CD14-positive monocyte (primary cell): Measurements from ENCODE around the gene PHC2. TPM values are rescaled to one million over a fixed set of nuclear protein-coding genes. Genes with fewer than 3 reads are reported as not detected.

Experiments used
- DNase-seq, 3 donors: peaks; one replicate each; pipeline ENCODE4 v3.0.0-alpha.2; 2011 to 2022
- H2AFZ ChIP-seq: 2 replicates; pipeline ENCODE4 v1.6.0; 2012; ENCODE audit warnings: mild to moderate bottlenecking, low read depth, low read length, inconsistent platforms; ENCODE audit not compliant: insufficient read depth, poor library complexity, severe bottlenecking
- H3K27ac ChIP-seq, 2 donors: 1 replicate in 1 of 2; 2 replicates in 1 of 2; pipeline ENCODE4 v1.5.1; 2012 to 2013; ENCODE audit warnings: low read length in 2 of 2, control low read depth in 1 of 2, inconsistent platforms in 1 of 2, low read depth in 1 of 2, mild to moderate bottlenecking in 1 of 2
- H3K27me3 ChIP-seq, 2 donors: one replicate each; pipeline versions ENCODE4 v1.6.0 to v1.6.1; 2011 to 2013; ENCODE audit warnings: low read length in 2 of 2; ENCODE audit not compliant: control insufficient read depth in 2 of 2, insufficient read depth in 2 of 2
- H3K36me3 ChIP-seq, 2 donors: replicated peaks in 1 of 2; 1 replicate in 1 of 2; 2 replicates in 1 of 2; pipeline versions ENCODE4 v1.5.1 to v1.6.1; 2012 to 2013; ENCODE audit warnings: low read length in 2 of 2, control low read depth in 1 of 2, inconsistent platforms in 1 of 2, mild to moderate bottlenecking in 1 of 2; ENCODE audit not compliant: insufficient read depth in 2 of 2, control insufficient read depth in 1 of 2
- H3K4me1 ChIP-seq, 2 donors: 1 replicate in 1 of 2; 2 replicates in 1 of 2; pipeline versions ENCODE4 v1.5.1 to v1.6.1; 2012 to 2013; ENCODE audit warnings: low read length in 2 of 2, control low read depth in 1 of 2, inconsistent platforms in 1 of 2, mild to moderate bottlenecking in 1 of 2, moderate library complexity in 1 of 2; ENCODE audit not compliant: insufficient read depth in 2 of 2, control insufficient read depth in 1 of 2
- H3K4me2 ChIP-seq: replicated peaks from 2 replicates; pipeline ENCODE3; 2012; ENCODE audit warnings: low read length, moderate library complexity, mild to moderate bottlenecking; ENCODE audit not compliant: poor library complexity, severe bottlenecking; ENCODE audit errors: extremely low read depth
- H3K4me3 ChIP-seq, 3 experiments: fragments of 200-600 bp in 1 of 3; sonication (generic) in 1 of 3; replicated peaks in 1 of 3; 1 replicate in 2 of 3; 2 replicates in 1 of 3; pipeline ENCODE4 v1.5.1; 2011 to 2013; ENCODE audit warnings: low read length in 3 of 3, mild to moderate bottlenecking in 3 of 3, control low read depth in 2 of 3, low read depth in 2 of 3, inconsistent platforms in 1 of 3, moderate library complexity in 1 of 3
- H3K79me2 ChIP-seq: 2 replicates; pipeline ENCODE4 v1.6.0; 2012; ENCODE audit warnings: mild to moderate bottlenecking, control low read depth, inconsistent platforms, low read length, moderate library complexity; ENCODE audit not compliant: insufficient read depth
- H3K9ac ChIP-seq: 2 replicates; pipeline ENCODE4 v1.6.0; 2017; ENCODE audit warnings: low read length, mild to moderate bottlenecking; ENCODE audit not compliant: insufficient read depth, poor library complexity, severe bottlenecking
- H3K9me3 ChIP-seq, 2 donors: replicated peaks in 1 of 2; 1 replicate in 1 of 2; 2 replicates in 1 of 2; pipeline versions ENCODE4 v1.5.1 to v1.6.1; 2012 to 2013; ENCODE audit warnings: low read length in 2 of 2, control low read depth in 1 of 2; ENCODE audit not compliant: control insufficient read depth in 1 of 2, insufficient read depth in 1 of 2
- H4K20me1 ChIP-seq: 2 replicates; pipeline ENCODE4 v1.6.0; 2012; ENCODE audit warnings: mild to moderate bottlenecking, low read length, control low read depth, moderate library complexity; ENCODE audit not compliant: insufficient read depth
- H3K27ac Mint-ChIP-seq, 7 donors: one replicate each; pipeline ENCODE4 v1.8.0; 2020; ENCODE audit warnings: mild to moderate bottlenecking in 7 of 7, mixed read lengths in 7 of 7, moderate library complexity in 6 of 7, inconsistent platforms in 2 of 7
- H3K27me3 Mint-ChIP-seq, 3 donors: one replicate each; pipeline ENCODE4 v1.8.0; 2021 to 2022; ENCODE audit warnings: low read depth in 3 of 3, mild to moderate bottlenecking in 3 of 3, mixed read lengths in 3 of 3, moderate library complexity in 3 of 3, inconsistent platforms in 1 of 3
- H3K36me3 Mint-ChIP-seq, 2 donors: one replicate each; pipeline ENCODE4 v1.8.0; 2020; ENCODE audit warnings: mixed read lengths in 2 of 2, inconsistent platforms in 1 of 2, mild to moderate bottlenecking in 1 of 2
- H3K4me1 Mint-ChIP-seq: one replicate; pipeline ENCODE4 v1.8.0; 2020; ENCODE audit warnings: mild to moderate bottlenecking, mixed read lengths
- H3K4me3 Mint-ChIP-seq, 2 donors: one replicate each; pipeline ENCODE4 v1.8.0; 2020; ENCODE audit warnings: mild to moderate bottlenecking in 2 of 2, mixed read lengths in 2 of 2, moderate library complexity in 1 of 2
- H3K9me3 Mint-ChIP-seq, 7 donors: one replicate each; pipeline ENCODE4 v1.8.0; 2020 to 2022; ENCODE audit warnings: mixed read lengths in 7 of 7, mild to moderate bottlenecking in 6 of 7, moderate library complexity in 6 of 7, inconsistent platforms in 2 of 7
- WGBS: methylation state at CpG from one replicate; pipeline ENCODE4 v1.1.5; 2013; ENCODE audit warnings: missing lambda C conversion rate; ENCODE audit not compliant: insufficient coverage; 5-methylcytosine and 5-hydroxymethylcytosine counted together
- intact Hi-C, 2 donors: fragments of 100-400 bp; cut with micrococcal nuclease; formaldehyde crosslinking; loops; one replicate each; pipeline versions ENCODE4 v1.15.0 to v1.15.1; 2023
- polyA plus RNA-seq, 3 donors: library from polyadenylated mRNA; depleted of rRNA in 1 of 3; unstranded in 2 of 3; stranded (reverse) in 1 of 3; fragments of 300-500 nt in 2 of 3; fragments of >200 nt in 1 of 3; fragmentation: Illumina TruSeq in 2 of 3; gene quantifications; 1 replicate in 2 of 3; 2 replicates in 1 of 3; pipeline ENCODE4 v1.2.3, GENCODE V29; 2012 to 2021
- TF ChIP-seq, protein P1 (sequence below): fragments of 200-600 bp; IDR thresholded peaks from one replicate; pipeline ENCODE4 v1.8.0; 2022; ENCODE audit warnings: antibody characterized with exemption, mild to moderate bottlenecking

The PHC2 gene
- polyA plus RNA-seq, 3 donors: 18.9 to 85.3 (median 53.1) TPM

DNA sequence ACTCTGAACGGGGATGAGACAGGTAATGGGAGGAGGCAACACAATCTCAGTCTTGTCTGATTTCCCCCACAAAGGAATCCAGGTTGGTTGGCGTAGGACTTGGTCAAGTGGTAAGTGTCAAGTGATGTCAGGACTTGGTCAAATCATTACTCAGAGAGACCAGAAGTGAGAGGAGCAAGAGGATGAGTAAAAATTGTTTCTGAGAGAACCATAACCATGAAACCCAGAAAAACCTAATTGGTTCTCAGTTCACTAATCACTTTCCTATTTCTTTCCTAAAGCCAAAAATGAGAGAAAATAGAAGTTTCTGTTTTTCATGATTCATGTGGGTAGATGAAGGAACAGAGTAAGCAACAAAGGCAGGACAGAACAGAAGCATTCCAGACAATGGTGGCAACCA lies 5.0 kb downstream of the PHC2 start:
- H3K36me3 Mint-ChIP-seq: peaks cover 6% of the 10 kb centered on the region in 2 donors
- DNase-seq: no peak
- H3K4me1 Mint-ChIP-seq: peaks cover 16% of the 10 kb centered on the region
- intact Hi-C loops: no loop called here
- Histone ChIP-seq H4K20me1 (no peaks in the 10 kb centered on the region), H3K4me2 (no peak overlapping the region), H3K79me2 (no peaks in the 10 kb centered on the region), H3K9ac (no peak overlapping the region), H3K4me3 (no peak overlapping the region), H3K36me3 (no peaks in the 10 kb centered on the region), H2AFZ (no peak overlapping the region), H3K9me3 (no peaks in the 10 kb centered on the region), H3K27me3 (peaks cover 10 to 19% of the 10 kb centered on the region in 2 donors), H3K4me1 (peaks cover 22 to 25% of the 10 kb centered on the region in 2 donors), H3K27ac (no peak overlapping the region)
- H3K9me3 Mint-ChIP-seq: no peaks in the 10 kb centered on the region
- WGBS: no CpG with 5 or more reads among the region's 2 CpGs
- H3K4me3 Mint-ChIP-seq: no peak overlapping the region
- no peak overlapping the region for H3K27ac Mint-ChIP-seq
- TF ChIP-seq, protein P1, sequence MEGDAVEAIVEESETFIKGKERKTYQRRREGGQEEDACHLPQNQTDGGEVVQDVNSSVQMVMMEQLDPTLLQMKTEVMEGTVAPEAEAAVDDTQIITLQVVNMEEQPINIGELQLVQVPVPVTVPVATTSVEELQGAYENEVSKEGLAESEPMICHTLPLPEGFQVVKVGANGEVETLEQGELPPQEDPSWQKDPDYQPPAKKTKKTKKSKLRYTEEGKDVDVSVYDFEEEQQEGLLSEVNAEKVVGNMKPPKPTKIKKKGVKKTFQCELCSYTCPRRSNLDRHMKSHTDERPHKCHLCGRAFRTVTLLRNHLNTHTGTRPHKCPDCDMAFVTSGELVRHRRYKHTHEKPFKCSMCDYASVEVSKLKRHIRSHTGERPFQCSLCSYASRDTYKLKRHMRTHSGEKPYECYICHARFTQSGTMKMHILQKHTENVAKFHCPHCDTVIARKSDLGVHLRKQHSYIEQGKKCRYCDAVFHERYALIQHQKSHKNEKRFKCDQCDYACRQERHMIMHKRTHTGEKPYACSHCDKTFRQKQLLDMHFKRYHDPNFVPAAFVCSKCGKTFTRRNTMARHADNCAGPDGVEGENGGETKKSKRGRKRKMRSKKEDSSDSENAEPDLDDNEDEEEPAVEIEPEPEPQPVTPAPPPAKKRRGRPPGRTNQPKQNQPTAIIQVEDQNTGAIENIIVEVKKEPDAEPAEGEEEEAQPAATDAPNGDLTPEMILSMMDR: no peak
- H3K27me3 Mint-ChIP-seq: no peaks in the 10 kb centered on the region

GRCh38 chr1:33424610-33425009 lies 6.3 kb downstream of the PHC2 start:
- TF ChIP-seq, protein P1: no peak
- no peaks in the 10 kb centered on the region for H3K36me3 ChIP-seq
- no CpG with 5 or more reads among the region's 2 CpGs for WGBS
- DNase-seq: no peak
- no peaks in the 10 kb centered on the region for H3K79me2 ChIP-seq
- no peak overlapping the region for H3K4me2 ChIP-seq
- peaks cover 6 to 13% of the 10 kb centered on the region in 2 donors for H3K27me3 ChIP-seq
- H3K4me3 ChIP-seq: no peak overlapping the region
- peaks cover 21% of the 10 kb centered on the region in 2 donors for H3K4me1 ChIP-seq
- Mint-ChIP-seq H3K4me1 (peaks cover 20% of the 10 kb centered on the region), H3K4me3 (no peak overlapping the region), H3K9me3 (peaks cover 0 to 2% (median 1%) of the 10 kb centered on the region in 7 donors), H3K27ac (no peak overlapping the region), H3K27me3 (no peaks in the 10 kb centered on the region), H3K36me3 (peaks cover 4 to 6% of the 10 kb centered on the region in 2 donors)
- H3K9ac ChIP-seq: no peak overlapping the region
- intact Hi-C loops: no loop called here
- H3K27ac ChIP-seq: no peak overlapping the region
- H2AFZ ChIP-seq: no peak overlapping the region
- H4K20me1 ChIP-seq: no peaks in the 10 kb centered on the region
- H3K9me3 ChIP-seq: no peaks in the 10 kb centered on the region
